A204.1 (cell line): ENCODE data around the gene PNMA6F.
"Not testable (repeated sequence)": the region's sequence is repeated elsewhere in the genome, so short reads cannot be mapped to it uniquely, and the experiment has no call there.

Experiments used
- FAIRE-seq: peaks from 2 replicates; lab custom pipeline; 2012; peaks lifted over from hg19 to GRCh38; lab: Jason Lieb, UNC

The PNMA6F gene

GRCh38 chrX:153334654-153335295 lies 13.2 kb upstream of the PNMA6F start:
- no peak for FAIRE-seq

GRCh38 chrX:153333821-153334653 lies 12.5 kb upstream of the PNMA6F start, which contains the start of gene ZNF275:
Gene ZNF275, plus strand, starts transcription at chrX:153334153. Its CDS starts 2,527 bp downstream, at chrX:153336680.
- no peak for FAIRE-seq

GRCh38 chrX:153333266-153333665 lies 11.7 kb upstream of the PNMA6F start:
- FAIRE-seq: no peak

- FAIRE-seq: no peak
These were observed 6.0 kb upstream of the PNMA6F start for GRCh38 chrX:153327561-153327960.

- FAIRE-seq: no peak
These were observed 897 bp downstream of the PNMA6F start for GRCh38 chrX:153320555-153321184.

GRCh38 chrX:153320047-153320443 lies 1.5 kb downstream of the PNMA6F start:
- not testable (repeated sequence) for FAIRE-seq

GRCh38 chrX:153319295-153320046 lies 2.1 kb downstream of the PNMA6F start:
- FAIRE-seq: no peak

GRCh38 chrX:153318811-153319210 lies 2.8 kb downstream of the PNMA6F start:
- FAIRE-seq: no peak

- FAIRE-seq: no peak
These were observed 3.4 kb downstream of the PNMA6F start for GRCh38 chrX:153317996-153318722.

- no peak for FAIRE-seq
These were observed 4.3 kb downstream of the PNMA6F start for GRCh38 chrX:153317306-153317705.

- FAIRE-seq: no peak
These were observed 8.7 kb downstream of the PNMA6F start for GRCh38 chrX:153312842-153313241.

GRCh38 chrX:153312041-153312440 lies 9.5 kb downstream of the PNMA6F start:
- FAIRE-seq: no peak

- no peak for FAIRE-seq
These were observed 10.7 kb downstream of the PNMA6F start for GRCh38 chrX:153310901-153311300.

GRCh38 chrX:153307276-153308178 lies 14.0 kb downstream of the PNMA6F start:
- no peak for FAIRE-seq

GRCh38 chrX:153306527-153307115 lies 14.9 kb downstream of the PNMA6F start:
- no peak for FAIRE-seq

GRCh38 chrX:153305972-153306371 lies 15.6 kb downstream of the PNMA6F start:
- no peak for FAIRE-seq

- no peak for FAIRE-seq
These were observed 16.4 kb downstream of the PNMA6F start for GRCh38 chrX:153304988-153305736.

GRCh38 chrX:153303276-153304262 lies 18.0 kb downstream of the PNMA6F start:
- FAIRE-seq: no peak
